ENCODE measurements around the gene OR2H1.

The OR2H1 gene

DNA sequence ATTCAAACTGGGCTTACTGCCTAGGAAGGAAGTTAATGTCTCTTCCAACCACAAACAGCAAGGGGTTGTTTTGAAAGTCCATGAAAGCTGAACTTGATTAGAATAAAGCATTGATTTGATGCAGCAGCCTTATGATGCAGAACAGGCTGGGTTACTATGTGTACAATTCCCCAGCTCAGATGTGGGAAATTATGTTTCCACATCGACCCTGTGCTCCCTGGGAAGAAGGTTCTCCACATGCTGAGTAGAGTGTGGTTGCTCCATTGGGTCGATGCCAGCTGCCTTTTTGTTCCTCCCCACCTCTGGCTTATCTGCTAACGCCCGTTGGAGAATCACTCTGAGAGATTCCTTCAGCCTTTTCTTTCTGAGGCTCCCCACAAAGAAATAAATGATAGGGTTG lies 29.6 kb downstream of the OR2H1 start:
- DNase-seq = no peak

DNA sequence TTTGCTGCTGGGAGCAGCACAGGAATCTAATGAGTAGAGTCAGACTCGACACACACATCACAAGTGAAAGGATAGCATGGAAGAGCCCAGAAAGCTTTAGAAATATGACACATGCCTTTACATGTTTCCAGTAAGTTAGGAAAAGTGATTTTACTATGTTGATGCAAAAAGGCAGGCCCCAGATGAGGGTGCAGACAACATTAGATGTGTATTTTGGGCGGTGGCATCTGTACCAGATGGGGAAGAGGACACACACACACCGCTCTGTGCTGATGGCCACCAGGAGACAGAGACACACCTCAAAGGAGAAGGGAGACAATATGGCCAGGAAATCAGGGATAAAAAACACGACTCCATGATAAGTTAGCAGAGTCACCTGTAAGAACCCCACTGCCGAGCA lies 30.2 kb downstream of the OR2H1 start:
- no peak for DNase-seq

- no peak for DNase-seq
Measured at GRCh38 chr6:29487660-29488059, 30.7 kb downstream of the OR2H1 start, which contains the start of gene MAS1L. Gene MAS1L, minus strand, starts transcription at chr6:29487956. Its CDS starts 54 bp downstream, at chr6:29487902.

DNA sequence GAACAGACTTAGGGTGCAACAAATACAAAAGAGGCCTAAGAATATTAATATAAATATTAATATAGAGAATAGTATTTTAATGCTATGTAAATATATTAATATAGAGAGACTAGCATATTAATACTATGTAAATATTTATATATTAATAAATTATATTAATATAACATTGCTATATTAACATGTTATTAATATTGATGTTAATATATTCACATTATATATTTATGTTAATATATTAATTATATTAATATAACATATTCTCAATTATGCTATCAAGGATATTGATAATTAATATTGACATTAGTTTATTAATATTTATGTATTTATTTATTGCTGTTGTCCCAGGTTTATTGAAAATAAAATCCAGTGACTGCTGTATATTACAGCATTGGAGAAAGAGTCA lies 31.9 kb downstream of the OR2H1 start:
- DNase-seq = no peak

GRCh38 chr6:29489286-29489685 lies 32.3 kb downstream of the OR2H1 start:
- DNase-seq = no peak

- DNase-seq = no peak
Measured at GRCh38 chr6:29490055-29490454, 33.1 kb downstream of the OR2H1 start.

- no peak for DNase-seq
Measured at GRCh38 chr6:29490552-29490951, 33.6 kb downstream of the OR2H1 start.

DNA sequence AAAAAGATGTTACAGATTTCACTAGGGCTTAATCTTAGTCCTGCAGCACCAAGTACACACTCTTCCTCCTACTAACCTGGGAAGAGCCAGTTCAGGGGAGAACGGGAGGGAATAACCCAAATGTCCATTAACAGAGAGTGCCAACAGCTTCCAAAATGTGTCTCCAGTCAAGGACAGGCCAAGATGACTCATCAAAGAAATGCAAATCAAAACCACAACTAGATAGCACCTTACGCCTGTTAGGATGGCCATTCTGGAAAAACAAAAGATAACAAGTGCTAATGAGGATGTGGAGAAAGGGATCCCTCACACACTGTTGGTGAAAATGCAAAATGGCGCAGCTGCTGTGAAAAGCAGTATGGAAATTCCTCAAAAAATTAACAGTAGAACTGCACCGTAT lies 34.6 kb downstream of the OR2H1 start:
- no peak for DNase-seq

DNA sequence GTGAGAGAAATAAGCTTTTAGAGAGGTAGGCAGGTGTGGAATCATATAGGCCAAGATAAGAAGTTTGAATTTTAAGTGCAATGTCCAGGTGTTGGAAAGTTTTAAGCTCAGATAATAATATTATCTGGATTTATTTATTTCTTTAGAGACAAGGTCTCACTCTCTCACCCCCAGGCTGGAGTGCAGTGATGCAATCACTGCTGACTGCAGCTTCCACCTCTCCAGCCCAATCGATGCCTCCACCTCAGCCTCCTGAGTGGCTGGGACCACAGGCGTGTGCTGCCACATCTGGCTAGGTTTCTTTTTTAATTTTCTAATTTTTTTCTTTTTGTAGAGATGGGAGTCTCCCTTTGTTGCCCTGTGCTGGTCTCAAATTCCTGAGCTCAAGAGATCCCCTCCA lies 36.3 kb downstream of the OR2H1 start:
- no peak for DNase-seq

DNA sequence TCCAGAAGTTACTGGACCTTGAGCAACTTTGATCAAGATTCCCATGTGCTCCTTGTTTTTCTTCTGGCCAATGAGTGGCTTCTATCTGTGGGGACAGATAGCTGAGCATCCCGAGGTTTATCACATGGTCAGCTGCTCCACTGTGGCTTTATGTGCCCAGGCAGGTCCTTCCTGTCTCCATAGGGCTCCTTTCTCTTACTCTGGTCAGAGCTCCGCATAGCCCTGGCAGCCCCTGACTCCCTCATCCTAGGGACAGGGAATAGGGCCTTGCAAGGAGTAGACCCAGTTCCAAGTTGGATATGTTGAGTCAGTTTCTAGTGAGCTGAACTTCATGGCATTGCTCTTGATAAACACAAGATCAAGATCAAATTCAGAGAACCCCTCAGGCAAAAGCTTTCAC lies 37.2 kb downstream of the OR2H1 start:
- DNase-seq = no peak

DNA sequence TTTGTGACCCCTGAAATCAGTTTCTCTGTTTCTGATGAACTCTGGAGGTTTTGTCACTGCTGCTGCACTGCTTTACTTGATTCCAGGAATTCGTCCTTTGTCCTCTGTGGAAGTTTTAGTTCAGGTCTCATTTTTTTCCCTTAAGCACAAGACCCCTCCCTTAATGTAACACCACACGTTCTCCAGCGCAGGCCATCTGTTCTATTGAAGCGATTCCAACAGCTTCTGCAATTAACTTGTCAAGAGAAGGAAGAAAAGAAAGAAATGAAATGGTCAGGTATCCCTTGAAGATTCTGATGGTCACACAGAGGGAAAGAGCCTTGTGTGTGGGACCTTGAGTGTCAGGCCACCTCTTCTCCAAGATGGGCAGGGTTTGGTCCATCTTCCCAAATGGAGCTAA lies 38.6 kb downstream of the OR2H1 start:
- no peak for DNase-seq

DNA sequence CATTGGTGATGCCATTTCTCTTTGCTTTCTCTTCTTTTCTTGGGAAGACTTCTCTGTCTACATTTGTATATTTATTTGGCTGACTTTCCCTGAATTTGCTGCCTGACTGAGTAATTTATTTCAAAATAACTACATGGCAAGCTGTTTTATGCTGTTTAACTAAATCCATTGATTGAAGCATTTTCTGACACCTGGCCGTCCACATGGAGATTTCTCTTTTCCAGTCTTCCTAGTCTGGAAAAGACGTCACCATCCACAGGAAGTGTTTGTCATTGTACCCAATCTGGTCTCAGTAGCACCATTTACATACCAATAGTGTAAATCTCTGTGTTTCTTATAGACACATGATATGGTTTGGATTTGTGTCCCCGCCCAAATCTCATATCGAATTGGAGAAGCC lies 40.0 kb downstream of the OR2H1 start:
- DNase-seq = no peak

DNA sequence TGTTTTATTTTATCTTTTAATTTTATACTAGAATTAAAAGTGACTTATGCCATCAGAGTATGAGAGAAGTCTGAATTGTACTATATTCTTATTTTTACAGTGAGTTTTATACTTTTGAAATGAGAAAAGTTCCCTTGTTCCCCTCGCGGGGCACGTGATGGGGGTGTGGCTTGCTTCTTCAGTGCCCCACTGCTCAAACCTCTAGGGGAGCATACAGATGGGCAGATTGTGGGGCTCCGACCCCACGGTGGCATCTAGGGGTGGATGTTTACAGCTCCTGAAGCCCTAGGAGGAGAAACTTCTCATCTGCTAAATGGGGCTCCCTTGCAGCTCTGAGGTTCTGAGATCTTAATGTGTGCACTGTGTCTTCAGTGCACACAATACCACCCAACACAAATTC lies 42.7 kb downstream of the OR2H1 start:
- no peak for DNase-seq

GRCh38 chr6:29500594-29500993 lies 43.6 kb downstream of the OR2H1 start:
- no peak for DNase-seq

DNA sequence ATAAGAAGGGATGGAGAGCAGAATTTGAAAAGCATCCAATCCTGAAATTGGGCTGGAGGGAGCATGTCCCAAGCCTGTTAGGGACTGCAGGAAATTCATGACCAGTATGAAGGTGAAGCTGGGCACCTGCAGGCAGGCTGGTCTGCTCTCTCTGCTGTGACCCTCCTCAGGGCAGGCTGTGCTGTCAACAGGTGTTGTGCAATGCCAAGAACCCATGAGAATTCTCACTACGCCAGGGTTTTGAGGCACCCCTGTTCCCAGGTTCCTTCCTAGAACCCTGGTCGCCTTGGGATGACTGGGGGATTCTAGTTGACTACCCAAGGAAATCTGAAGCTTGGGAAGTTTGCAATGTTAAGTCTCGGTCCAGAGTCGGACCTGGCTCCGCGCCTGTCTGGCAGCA lies 44.2 kb downstream of the OR2H1 start:
- DNase-seq = no peak

DNA sequence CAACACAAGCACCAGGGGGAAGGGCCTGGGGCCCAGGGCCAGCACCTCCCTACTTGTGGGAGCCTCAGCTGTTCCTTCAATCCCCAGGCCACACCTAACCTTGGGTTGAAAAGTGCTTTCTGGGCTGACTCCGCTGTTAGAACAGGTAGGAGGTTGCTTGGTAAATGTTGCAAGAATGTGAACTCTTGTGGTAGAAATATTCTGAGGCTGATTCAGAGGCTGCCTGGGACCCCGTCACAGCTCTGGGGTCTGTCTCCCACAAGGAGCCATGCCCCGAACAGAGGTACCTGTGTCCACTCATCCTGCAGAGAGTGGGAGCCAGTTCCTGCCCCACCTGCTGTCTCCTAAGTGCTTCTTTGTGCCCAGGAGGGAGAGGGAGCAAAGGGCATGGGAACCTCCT lies 45.2 kb downstream of the OR2H1 start:
- no peak for DNase-seq

- DNase-seq = no peak
Measured at GRCh38 chr6:29502597-29502996, 45.6 kb downstream of the OR2H1 start.

DNA sequence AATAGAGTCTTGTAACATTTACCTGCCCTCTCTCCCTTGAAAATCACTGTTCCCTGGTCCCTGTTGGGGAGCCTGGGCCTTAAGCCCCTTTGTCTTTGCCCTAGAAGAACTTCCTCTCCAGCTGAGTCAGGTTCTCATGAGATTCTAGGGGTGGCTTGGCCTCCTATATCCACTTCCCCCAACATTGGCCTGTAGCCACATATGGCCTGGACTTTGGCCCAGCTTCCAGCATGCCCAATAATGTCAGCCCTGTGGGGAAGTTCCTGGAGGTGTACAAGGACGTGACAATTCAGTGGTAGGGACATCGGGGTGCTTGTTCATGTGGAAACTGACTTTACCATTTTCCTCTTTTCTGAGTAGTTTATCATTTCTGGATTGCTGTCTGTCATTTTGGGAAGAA lies 48.0 kb downstream of the OR2H1 start:
- DNase-seq = no peak

DNA sequence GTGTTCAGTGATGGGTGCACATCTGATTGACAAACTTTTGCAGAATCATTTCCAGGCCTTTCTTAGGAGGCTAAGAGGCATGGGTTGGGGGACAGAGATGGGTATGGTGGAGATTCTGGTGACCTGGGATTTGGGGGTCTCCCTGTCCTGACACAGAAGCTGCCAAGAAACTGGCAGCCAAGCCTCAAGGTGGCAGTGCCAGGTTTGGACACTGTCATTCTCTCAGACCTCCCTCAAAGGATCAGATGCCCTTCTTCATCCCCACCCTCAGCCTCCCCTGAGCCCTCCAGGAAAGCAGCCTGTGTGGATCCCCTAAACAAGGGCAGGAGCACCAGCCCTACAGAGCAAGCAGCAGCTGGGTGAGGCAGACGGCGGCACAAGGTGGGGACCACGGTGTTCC lies 48.9 kb downstream of the OR2H1 start:
- DNase-seq = no peak

GRCh38 chr6:29506446-29507067 lies 49.6 kb downstream of the OR2H1 start:
- no peak for DNase-seq

- DNase-seq = no peak
Measured at GRCh38 chr6:29507319-29507718, 50.4 kb downstream of the OR2H1 start.

DNA sequence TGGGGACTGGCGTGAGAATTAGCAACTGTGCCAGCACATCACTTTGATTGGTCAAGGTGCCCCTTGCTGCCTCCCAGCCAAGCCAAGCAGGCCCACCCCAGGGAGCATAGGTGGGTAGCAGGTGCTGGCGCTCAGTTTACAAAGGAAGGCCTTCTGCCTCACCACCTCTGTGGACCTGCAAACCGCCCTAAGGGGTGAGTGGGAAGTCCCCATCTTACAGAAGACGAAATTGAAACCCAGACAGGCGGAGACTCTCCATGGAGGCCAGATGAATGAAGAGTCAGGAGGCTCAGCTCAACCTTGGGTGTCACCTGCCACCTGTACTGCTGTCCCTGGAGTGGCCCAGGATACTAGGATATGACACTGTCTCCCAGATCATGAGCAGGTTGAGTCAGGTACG lies 52.3 kb downstream of the OR2H1 start:
- DNase-seq = no peak

DNA sequence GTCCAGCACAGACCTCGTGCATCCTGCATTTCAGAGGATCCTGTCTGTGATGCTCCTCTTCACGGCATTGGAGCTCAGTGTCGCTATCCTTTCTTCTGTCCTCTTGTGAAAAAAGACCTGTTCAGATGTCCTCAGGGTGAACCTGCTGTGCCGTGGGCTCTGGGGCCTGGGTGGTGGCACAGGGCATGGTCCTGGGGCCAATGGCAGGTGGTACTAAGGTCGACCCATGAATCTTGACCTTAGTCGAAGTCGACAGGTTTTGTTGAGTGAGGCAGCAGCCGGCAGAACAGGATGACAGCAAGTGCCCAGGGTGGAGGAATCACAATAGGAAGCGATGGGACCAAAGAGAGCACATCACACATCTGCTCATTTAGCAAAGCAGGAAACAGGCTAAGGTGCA lies 52.8 kb downstream of the OR2H1 start:
- no peak for DNase-seq

DNA sequence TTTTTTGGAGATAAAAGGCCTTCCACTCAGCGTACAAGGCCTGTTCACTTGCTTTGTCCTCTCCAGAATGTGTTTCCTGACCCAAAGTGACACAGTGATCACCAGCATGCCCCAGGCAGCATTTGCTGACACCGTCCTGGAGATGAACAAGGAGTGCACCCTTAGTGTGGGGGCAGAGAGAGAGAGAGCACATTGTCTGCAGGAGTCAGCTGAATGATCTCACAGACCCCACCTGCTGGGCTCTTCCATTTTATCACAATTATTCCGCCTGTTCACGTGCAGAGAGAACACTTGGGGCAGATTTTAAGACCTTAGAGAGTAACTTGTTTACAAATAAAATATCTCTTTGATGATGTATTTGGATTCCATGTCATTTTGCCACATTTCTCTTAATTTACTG lies 53.2 kb downstream of the OR2H1 start:
- no peak for DNase-seq

GRCh38 chr6:29510746-29511300 lies 53.9 kb downstream of the OR2H1 start:
- no peak for DNase-seq
